Rectal smooth muscle tissue (tissue), 1 donor: ENCODE measurements around the gene CCL4.
"Not testable (repeated sequence)": the region's sequence is repeated elsewhere in the genome, so short reads cannot be mapped to it uniquely, and the experiment has no call there.

ENCODE experiments used
- H3K27ac ChIP-seq: one replicate; pipeline ENCODE4 v1.7.0; 2013; ENCODE audit warnings: low read depth, low read length, inconsistent platforms
- H3K27me3 ChIP-seq: one replicate; pipeline ENCODE4 v1.7.0; 2013; ENCODE audit warnings: low read length; ENCODE audit not compliant: control insufficient read depth, insufficient read depth
- H3K36me3 ChIP-seq: one replicate; pipeline ENCODE4 v1.7.0; 2013; ENCODE audit warnings: low read length; ENCODE audit not compliant: control insufficient read depth, insufficient read depth
- H3K4me1 ChIP-seq: one replicate; pipeline ENCODE4 v1.7.0; 2013; ENCODE audit warnings: low read length; ENCODE audit not compliant: control insufficient read depth, insufficient read depth
- H3K4me3 ChIP-seq: one replicate; pipeline ENCODE4 v1.7.0; 2013; ENCODE audit warnings: low read length
- H3K9ac ChIP-seq: one replicate; pipeline ENCODE4 v1.7.0; 2013; ENCODE audit warnings: low read length

The CCL4 gene

GRCh38 chr17:36103401-36103975, at the start of gene CCL4:
CCL4 (plus strand) TSS chr17:36103827; CDS start chr17:36103906, 79 bp downstream.
- H3K4me3 ChIP-seq, H3K9ac ChIP-seq, H3K4me1 ChIP-seq, H3K27me3 ChIP-seq, H3K36me3 ChIP-seq, H3K27ac ChIP-seq: not testable (repeated sequence)

GRCh38 chr17:36055171-36055570, 48.5 kb upstream of the CCL4 start:
- Histone ChIP-seq H3K27me3 (no peaks in the 10 kb centered on the region), H3K36me3 (no peaks in the 10 kb centered on the region), H3K4me3 (no peak overlapping the region), H3K27ac (no peak overlapping the region), H3K4me1 (no peaks in the 10 kb centered on the region), H3K9ac (no peak overlapping the region)

- H3K9ac ChIP-seq: no peak overlapping the region
- no peaks in the 10 kb centered on the region for H3K4me1 ChIP-seq
- no peaks in the 10 kb centered on the region for H3K36me3 ChIP-seq
- no peak overlapping the region for H3K27ac ChIP-seq
- H3K4me3 ChIP-seq: no peak overlapping the region
- H3K27me3 ChIP-seq: no peaks in the 10 kb centered on the region
Observed at GRCh38 chr17:36055921-36056520, 47.6 kb upstream of the CCL4 start.

DNA sequence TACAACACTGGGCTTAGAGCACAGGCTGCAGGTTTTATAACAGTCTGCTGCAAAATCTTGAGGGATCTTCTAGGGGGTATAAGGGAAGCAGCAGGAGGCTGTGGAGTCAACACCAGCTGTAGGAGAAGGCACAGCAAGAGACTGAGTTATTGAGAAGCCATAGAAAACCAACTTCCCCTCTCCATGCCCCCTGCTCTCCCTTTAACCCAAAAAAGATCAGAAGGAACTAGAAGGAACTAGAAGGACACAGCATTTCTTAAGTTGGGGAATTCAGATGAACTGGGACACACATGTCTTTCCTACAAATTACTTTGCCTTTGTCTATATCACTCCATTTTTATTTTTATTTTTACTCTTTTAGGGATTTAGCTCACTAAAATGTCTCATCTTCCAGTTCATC, 45.7 kb upstream of the CCL4 start:
- Histone ChIP-seq H3K36me3 (no peaks in the 10 kb centered on the region), H3K4me1 (no peaks in the 10 kb centered on the region), H3K27ac (no peak overlapping the region)

GRCh38 chr17:36059406-36059805, 44.2 kb upstream of the CCL4 start:
- no peak overlapping the region for H3K4me3 ChIP-seq
- H3K27me3 ChIP-seq: no peaks in the 10 kb centered on the region
- H3K4me1 ChIP-seq: no peaks in the 10 kb centered on the region
- H3K9ac ChIP-seq: no peak overlapping the region
- no peak overlapping the region for H3K27ac ChIP-seq
- no peaks in the 10 kb centered on the region for H3K36me3 ChIP-seq

More for the DNA sequence above, 45.7 kb upstream of the CCL4 start:
- no peak overlapping the region for H3K9ac ChIP-seq
- no peaks in the 10 kb centered on the region for H3K27me3 ChIP-seq
- no peak overlapping the region for H3K4me3 ChIP-seq

- no peak overlapping the region for H3K27ac ChIP-seq
- no peaks in the 10 kb centered on the region for H3K36me3 ChIP-seq
- no peaks in the 10 kb centered on the region for H3K4me1 ChIP-seq
- no peak overlapping the region for H3K4me3 ChIP-seq
- H3K27me3 ChIP-seq: no peaks in the 10 kb centered on the region
- H3K9ac ChIP-seq: no peak overlapping the region
Observed at GRCh38 chr17:36060816-36061215, 42.8 kb upstream of the CCL4 start.

DNA sequence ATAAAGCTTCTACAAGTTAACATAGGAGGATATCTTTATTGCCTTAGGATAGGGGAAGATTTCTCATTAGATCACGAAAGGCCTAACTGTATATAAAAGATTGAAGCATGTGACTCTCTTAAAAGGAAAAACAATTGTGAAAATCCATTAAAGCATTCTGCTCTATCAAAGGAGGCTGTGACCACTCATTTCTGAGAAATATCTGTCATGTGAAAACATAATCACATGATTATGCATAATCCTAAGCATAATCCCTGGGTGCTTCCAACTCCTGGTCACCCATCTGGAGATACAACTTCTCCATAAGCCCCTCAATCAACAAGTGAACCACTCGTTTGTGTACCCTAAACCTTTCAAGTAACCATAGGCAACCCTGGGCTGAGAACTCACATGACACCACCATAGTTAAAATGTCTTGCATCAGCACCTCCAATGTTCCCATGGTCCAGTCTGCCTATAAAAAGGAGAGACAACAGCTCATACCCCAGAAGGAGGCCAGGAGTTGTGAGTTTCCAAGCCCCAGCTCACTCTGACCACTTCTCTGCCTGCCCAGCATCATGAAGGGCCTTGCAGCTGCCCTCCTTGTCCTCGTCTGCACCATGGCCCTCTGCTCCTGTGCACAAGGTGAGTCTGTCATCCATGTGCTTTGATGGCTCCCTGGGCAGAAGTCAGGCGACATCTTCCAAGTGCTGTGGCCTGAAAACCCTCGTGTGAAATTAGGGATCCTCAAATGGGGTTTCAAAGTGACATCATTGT, 39.7 kb upstream of the CCL4 start, which contains the start of gene CCL18:
Gene CCL18 (plus strand): TSS at position 487 of the 756 bp plus-strand sequence. CDS start 71 bp downstream, at position 558.
- Histone ChIP-seq H3K27ac (no peak within 1 kb of the TSS), H3K4me1 (no peaks in the 10 kb centered on the region), H3K27me3 (no peaks in the 10 kb centered on the region), H3K36me3 (no peaks in the 10 kb centered on the region), H3K9ac (no peak within 1 kb of the TSS), H3K4me3 (no peak within 1 kb of the TSS)

DNA sequence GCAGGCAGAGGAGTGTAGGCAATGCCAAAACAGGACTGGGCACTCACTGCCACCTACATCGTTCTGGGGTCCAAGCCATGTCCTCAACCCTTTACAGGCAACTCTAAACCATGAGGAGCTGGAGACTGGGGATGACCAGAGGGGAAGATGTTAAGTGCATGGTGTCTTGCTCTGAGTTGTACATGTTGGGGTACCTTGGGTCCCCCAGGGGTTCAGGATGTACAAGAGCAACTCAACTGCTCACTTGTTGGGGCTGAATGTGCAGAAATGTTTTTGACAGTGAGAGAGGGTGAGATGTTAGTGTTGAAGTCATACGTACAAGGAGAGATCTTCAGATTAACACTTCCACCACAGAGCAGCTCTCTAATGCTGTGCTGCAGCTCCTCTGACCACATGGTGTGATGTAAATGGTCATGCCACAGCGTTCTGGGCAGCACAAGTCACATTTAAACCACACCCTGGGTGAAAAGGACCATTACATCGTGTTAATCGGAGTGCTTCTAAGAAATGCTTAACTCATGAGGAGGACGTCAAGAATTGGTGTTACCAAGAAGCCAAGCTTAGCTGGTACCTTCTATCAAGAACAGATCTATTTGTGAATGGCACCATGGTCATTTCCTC, 37.2 kb upstream of the CCL4 start:
- H3K27ac ChIP-seq: no peak overlapping the region
- no peak overlapping the region for H3K4me3 ChIP-seq
- H3K9ac ChIP-seq: no peak overlapping the region
- H3K27me3 ChIP-seq: no peaks in the 10 kb centered on the region
- H3K4me1 ChIP-seq: no peaks in the 10 kb centered on the region
- no peaks in the 10 kb centered on the region for H3K36me3 ChIP-seq

DNA sequence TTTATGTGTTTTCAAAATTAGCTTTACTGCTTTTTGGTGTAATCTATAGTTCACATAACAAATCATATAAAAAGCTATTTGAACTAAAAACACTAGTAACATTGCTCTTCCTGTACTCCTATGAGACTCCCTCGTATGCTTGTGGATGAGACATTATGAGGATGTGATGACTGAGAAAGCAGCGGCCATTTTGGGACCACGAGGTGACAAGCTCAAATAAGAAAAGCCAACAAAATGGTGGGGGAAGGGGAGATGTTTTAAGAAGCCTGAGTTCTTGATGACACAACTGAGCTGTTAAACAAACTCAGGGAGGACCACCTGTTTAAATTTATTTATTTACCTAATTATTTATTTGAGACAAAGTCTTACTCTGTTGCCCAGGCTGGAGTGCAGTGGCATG, 35.1 kb upstream of the CCL4 start:
- H3K4me3 ChIP-seq: no peak overlapping the region
- H3K4me1 ChIP-seq: no peaks in the 10 kb centered on the region
- H3K27me3 ChIP-seq: no peaks in the 10 kb centered on the region
- no peak overlapping the region for H3K9ac ChIP-seq
- no peak overlapping the region for H3K27ac ChIP-seq
- H3K36me3 ChIP-seq: no peaks in the 10 kb centered on the region

GRCh38 chr17:36069136-36069535, 34.5 kb upstream of the CCL4 start:
- H3K27me3 ChIP-seq: no peaks in the 10 kb centered on the region
- no peak overlapping the region for H3K9ac ChIP-seq
- no peak overlapping the region for H3K27ac ChIP-seq
- H3K36me3 ChIP-seq: no peaks in the 10 kb centered on the region
- H3K4me1 ChIP-seq: no peaks in the 10 kb centered on the region
- H3K4me3 ChIP-seq: no peak overlapping the region

DNA sequence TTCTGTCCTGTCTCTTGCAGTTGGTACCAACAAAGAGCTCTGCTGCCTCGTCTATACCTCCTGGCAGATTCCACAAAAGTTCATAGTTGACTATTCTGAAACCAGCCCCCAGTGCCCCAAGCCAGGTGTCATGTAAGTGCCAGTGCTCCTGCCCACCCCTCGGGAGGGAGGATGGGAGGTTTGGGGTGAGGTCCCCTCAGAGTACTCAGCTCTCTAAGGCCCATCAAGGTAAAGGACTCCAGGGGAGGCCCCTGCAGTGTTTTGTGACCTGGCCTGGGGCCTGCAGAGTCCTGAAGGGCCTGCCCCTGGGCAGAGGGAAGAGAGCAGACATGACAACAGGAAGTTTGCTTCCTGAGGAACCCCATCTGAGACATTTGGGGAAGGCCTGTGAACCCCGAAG, 33.2 kb upstream of the CCL4 start:
- Histone ChIP-seq H3K36me3 (no peaks in the 10 kb centered on the region), H3K27ac (no peak overlapping the region), H3K4me1 (no peaks in the 10 kb centered on the region)

GRCh38 chr17:36071751-36072150, 31.9 kb upstream of the CCL4 start:
- no peaks in the 10 kb centered on the region for H3K36me3 ChIP-seq
- no peak overlapping the region for H3K27ac ChIP-seq
- H3K9ac ChIP-seq: no peak overlapping the region
- H3K4me3 ChIP-seq: no peak overlapping the region
- no peaks in the 10 kb centered on the region for H3K27me3 ChIP-seq
- H3K4me1 ChIP-seq: no peaks in the 10 kb centered on the region

More for the DNA sequence above, 33.2 kb upstream of the CCL4 start:
- Histone ChIP-seq H3K9ac (no peak overlapping the region), H3K27me3 (no peaks in the 10 kb centered on the region), H3K4me3 (no peak overlapping the region)
